Hepatocyte (in vitro differentiated cells): ENCODE data around the gene MRPL48.

ENCODE experiments used
- EZH2 ChIP-seq: fragments of 200-600 bp; sonication (generic); IDR thresholded peaks from 2 replicates; pipeline ENCODE4 v1.6.1; 2016; ENCODE audit warnings: antibody characterized with exemption, mild to moderate bottlenecking, borderline replicate concordance
- TF ChIP-seq, protein P1 (sequence below): fragments of 200-600 bp; sonication (generic); IDR thresholded peaks from 2 replicates; pipeline ENCODE4 v1.5.1; 2016; ENCODE audit warnings: antibody characterized with exemption, mild to moderate bottlenecking; ENCODE audit not compliant: poor library complexity

DNA sequence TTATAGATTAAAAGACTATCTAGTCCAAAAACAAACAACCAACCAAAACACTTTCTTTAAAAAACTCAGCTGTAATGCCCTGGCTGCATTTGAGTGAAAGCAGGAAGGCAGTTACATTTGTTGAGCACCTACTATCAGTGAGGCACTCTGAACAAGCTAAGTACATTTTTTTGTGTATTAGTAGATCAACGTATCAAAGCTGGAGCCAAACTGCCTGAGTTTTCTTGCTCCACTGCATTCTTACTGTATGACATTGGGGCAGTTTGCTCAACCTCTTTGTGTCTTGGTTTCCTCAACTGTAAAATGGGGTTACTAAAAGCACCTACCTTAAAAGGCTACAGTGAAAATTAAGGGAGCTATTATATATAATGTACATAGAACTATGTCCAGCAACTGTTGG lies 67.0 kb downstream of the MRPL48 start:
- TF ChIP-seq, protein P1, sequence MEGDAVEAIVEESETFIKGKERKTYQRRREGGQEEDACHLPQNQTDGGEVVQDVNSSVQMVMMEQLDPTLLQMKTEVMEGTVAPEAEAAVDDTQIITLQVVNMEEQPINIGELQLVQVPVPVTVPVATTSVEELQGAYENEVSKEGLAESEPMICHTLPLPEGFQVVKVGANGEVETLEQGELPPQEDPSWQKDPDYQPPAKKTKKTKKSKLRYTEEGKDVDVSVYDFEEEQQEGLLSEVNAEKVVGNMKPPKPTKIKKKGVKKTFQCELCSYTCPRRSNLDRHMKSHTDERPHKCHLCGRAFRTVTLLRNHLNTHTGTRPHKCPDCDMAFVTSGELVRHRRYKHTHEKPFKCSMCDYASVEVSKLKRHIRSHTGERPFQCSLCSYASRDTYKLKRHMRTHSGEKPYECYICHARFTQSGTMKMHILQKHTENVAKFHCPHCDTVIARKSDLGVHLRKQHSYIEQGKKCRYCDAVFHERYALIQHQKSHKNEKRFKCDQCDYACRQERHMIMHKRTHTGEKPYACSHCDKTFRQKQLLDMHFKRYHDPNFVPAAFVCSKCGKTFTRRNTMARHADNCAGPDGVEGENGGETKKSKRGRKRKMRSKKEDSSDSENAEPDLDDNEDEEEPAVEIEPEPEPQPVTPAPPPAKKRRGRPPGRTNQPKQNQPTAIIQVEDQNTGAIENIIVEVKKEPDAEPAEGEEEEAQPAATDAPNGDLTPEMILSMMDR, result no peak
- no peak for TF ChIP-seq EZH2
